Breast epithelium (tissue), 3 donors: Measurements from ENCODE around the gene CALU.

Experiments used
- CTCF ChIP-seq, 3 donors: fragments of 450-650 bp; IDR thresholded peaks; one replicate each; pipeline ENCODE4 v1.5.1; 2016 to 2017; ENCODE audit warnings: antibody characterized with exemption in 3 of 3, mild to moderate bottlenecking in 3 of 3, moderate library complexity in 3 of 3
- POLR2A ChIP-seq: fragments of 450-650 bp; IDR thresholded peaks from one replicate; pipeline ENCODE4 v1.6.1; 2016; ENCODE audit warnings: antibody characterized with exemption, mild to moderate bottlenecking, moderate library complexity
- POLR2AphosphoS5 ChIP-seq, 3 donors: sonication (generic); formaldehyde crosslinking; IDR thresholded peaks; one replicate each; pipeline ENCODE4 v1.6.1; 2017; ENCODE audit warnings: antibody characterized with exemption in 3 of 3

DNA sequence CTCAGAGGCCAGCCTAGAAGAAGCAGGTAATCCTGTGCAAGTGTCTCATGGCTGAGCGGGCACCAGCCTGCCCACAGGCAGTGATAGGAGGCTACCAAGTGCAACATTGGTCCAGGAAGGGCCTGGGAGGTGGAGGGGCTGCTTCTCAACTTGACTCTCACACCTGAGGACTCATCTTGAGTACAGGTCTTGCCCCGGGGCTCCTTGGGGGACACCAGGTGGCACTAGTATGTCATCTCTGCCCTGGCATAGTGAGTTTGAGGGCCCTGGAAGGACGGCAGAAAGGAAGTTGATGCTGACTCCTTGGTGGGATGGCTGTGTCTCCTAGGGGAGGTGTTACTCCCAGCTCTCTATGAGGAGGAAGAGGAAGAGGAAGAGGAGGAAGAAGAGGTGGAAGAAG is 54.9 kb downstream of the CALU start:
- TF ChIP-seq CTCF (IDR thresholded peaks at IDR 0.05) (no peak), POLR2A (no peak), POLR2AphosphoS5 (IDR thresholded peaks at IDR 0.05) (no peak)
